GM06990 (cell line): ENCODE data around the gene MYO1D.

Experiments
- DNase-seq: peaks from one replicate; pipeline ENCODE4 v3.0.0-alpha.2; 2011; ENCODE audit not compliant: insufficient read length; ENCODE audit errors: extremely low read depth
- H3K27me3 ChIP-seq: replicated peaks from 2 replicates; pipeline ENCODE4 v1.6.0; 2011; ENCODE audit warnings: low read length; ENCODE audit not compliant: control insufficient read depth, insufficient read depth
- H3K36me3 ChIP-seq: 2 replicates; pipeline ENCODE4 v1.5.1; 2011; ENCODE audit warnings: low read length; ENCODE audit not compliant: control insufficient read depth, insufficient read depth
- H3K4me3 ChIP-seq: replicated peaks from 2 replicates; pipeline ENCODE4 v1.5.1; 2011; ENCODE audit warnings: low read depth, mild to moderate bottlenecking, control low read depth, low read length
- CTCF ChIP-seq: IDR thresholded peaks from 2 replicates; pipeline ENCODE4 v1.5.1; 2011; ENCODE audit warnings: low read length, control low read depth, mild to moderate bottlenecking, inconsistent platforms; ENCODE audit not compliant: insufficient read depth, poor library complexity, severe bottlenecking

Gene MYO1D

DNA sequence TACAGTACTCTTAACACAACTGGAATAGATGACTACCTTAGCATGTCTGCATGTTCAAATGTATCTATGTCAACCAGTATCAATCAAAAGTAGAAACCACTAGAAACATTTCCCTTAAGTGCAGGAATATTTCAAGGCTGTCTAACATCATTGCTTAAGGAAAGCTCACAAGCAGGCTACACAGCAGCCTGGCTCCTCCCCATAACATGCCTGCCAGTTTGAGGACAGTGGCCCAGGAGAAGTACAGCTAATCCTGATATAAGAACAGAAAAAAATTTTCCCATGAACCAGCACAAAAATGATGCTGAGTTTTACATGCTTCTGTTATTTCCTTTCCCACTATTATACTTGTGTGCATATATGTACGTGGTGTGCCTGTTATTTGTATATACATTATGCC lies 175.1 kb downstream of the MYO1D start:
- no peak for TF ChIP-seq CTCF
- no peaks in the 10 kb centered on the region for H3K36me3 ChIP-seq
- H3K4me3 ChIP-seq = no peak overlapping the region
- H3K27me3 ChIP-seq = no peaks in the 10 kb centered on the region
- no peak for DNase-seq

DNA sequence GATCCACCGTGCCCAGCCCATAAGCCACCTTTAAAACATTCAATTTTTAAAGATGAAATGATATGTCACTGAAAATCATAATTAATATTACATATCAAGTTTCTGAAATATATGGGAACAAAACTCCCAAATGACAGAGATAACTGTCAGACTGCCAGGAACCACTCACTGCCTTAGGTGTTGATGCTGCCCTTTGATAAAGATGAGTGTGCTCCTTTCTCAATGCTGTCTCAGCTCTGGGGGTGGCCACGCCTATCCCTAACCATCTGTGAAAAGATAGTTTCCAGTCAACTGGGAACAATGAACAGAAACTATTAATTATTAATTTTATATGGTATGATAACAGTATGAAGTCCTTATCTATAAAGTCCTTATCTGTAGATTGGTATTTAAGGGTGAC lies 177.7 kb downstream of the MYO1D start:
- DNase-seq = no peak
- H3K27me3 ChIP-seq = no peaks in the 10 kb centered on the region
- no peak for TF ChIP-seq CTCF

GRCh38 chr17:32697728-32698625 lies 178.9 kb downstream of the MYO1D start:
- H3K4me3 ChIP-seq = no peak overlapping the region
- no peak for TF ChIP-seq CTCF
- DNase-seq = no peak
- H3K36me3 ChIP-seq = no peaks in the 10 kb centered on the region
- H3K27me3 ChIP-seq = no peaks in the 10 kb centered on the region

More for the DNA sequence above, 177.7 kb downstream of the MYO1D start:
- H3K4me3 ChIP-seq = no peak overlapping the region
- H3K36me3 ChIP-seq = no peaks in the 10 kb centered on the region

DNA sequence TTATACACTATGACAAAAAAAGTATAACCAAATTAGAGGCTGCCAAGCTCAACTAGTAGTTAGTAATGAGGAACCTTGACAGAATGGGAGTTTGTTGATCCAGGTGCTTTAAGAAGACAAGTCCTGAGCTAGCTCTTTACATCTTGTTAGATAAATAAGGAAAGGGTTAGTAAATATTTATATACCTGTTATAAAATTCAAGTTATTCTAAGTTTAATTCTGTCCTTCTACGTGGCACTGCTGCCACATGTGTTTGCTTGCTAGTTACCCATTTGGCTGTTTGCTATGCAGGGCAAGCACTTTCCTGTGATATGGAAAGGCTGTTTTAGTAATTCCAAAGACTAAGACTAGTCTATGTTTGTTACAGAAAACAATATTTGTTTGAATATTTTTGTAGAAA lies 180.5 kb downstream of the MYO1D start:
- no peak for DNase-seq
- Histone ChIP-seq H3K36me3 (no peaks in the 10 kb centered on the region), H3K27me3 (no peaks in the 10 kb centered on the region), H3K4me3 (no peak overlapping the region)
- TF ChIP-seq CTCF = no peak

GRCh38 chr17:32695864-32696263 lies 181.1 kb downstream of the MYO1D start:
- no peaks in the 10 kb centered on the region for H3K36me3 ChIP-seq
- DNase-seq = no peak
- no peak overlapping the region for H3K4me3 ChIP-seq
- H3K27me3 ChIP-seq = no peaks in the 10 kb centered on the region
- no peak for TF ChIP-seq CTCF
